T1000 (cell line): Measurements from ENCODE around the gene TRMT61B.
A peak's percentile ranks its signal among the peaks of the same experiment; 100 is the strongest.

Experiments
- DNase-seq: peaks from one replicate; lab custom pipeline; 2025; ENCODE audit warnings: mixed read lengths; lab: John Stamatoyannopoulos, UW

Gene TRMT61B

GRCh38 chr2:28855977-28856376 lies 14.1 kb downstream of the TRMT61B start:
- DNase-seq, result no peak

GRCh38 chr2:28855193-28855592 lies 14.9 kb downstream of the TRMT61B start:
- DNase-seq, result no peak

- no peak for DNase-seq
Measured at GRCh38 chr2:28842042-28842441, 28.1 kb downstream of the TRMT61B start.

- DNase-seq, result no peak
Measured at GRCh38 chr2:28838971-28839370, 31.1 kb downstream of the TRMT61B start.

GRCh38 chr2:28835781-28836180 lies 34.3 kb downstream of the TRMT61B start:
- DNase-seq, result no peak

- no peak for DNase-seq
Measured at GRCh38 chr2:28833740-28834470, 36.2 kb downstream of the TRMT61B start.

GRCh38 chr2:28828382-28828781 lies 41.7 kb downstream of the TRMT61B start:
- no peak for DNase-seq

- DNase-seq, result no peak
Measured at GRCh38 chr2:28824870-28825269, 45.2 kb downstream of the TRMT61B start.

GRCh38 chr2:28824207-28824606 lies 45.9 kb downstream of the TRMT61B start:
- DNase-seq, result no peak

GRCh38 chr2:28822036-28822435 lies 48.1 kb downstream of the TRMT61B start:
- DNase-seq, result no peak

GRCh38 chr2:28821295-28821958 lies 48.7 kb downstream of the TRMT61B start:
- peak; percentile 14 for DNase-seq

- no peak for DNase-seq
Measured at GRCh38 chr2:28818053-28818452, 52.1 kb downstream of the TRMT61B start.

GRCh38 chr2:28810384-28811285 lies 59.5 kb downstream of the TRMT61B start, which contains the start of gene SPDYA:
SPDYA (plus strand) TSS chr2:28810834; CDS start chr2:28816015, 5,181 bp downstream.
- DNase-seq, result peak; percentile 58

GRCh38 chr2:28809927-28810326 lies 60.2 kb downstream of the TRMT61B start:
- no peak for DNase-seq

GRCh38 chr2:28802975-28803429 lies 67.1 kb downstream of the TRMT61B start:
- no peak for DNase-seq

- no peak for DNase-seq
Measured at GRCh38 chr2:28801726-28802125, 68.4 kb downstream of the TRMT61B start.
